Suprapubic skin (tissue), 3 donors: ENCODE measurements around the gene MFSD6.

ENCODE experiments used
- CTCF ChIP-seq, 2 donors: fragments of 200-600 bp in 1 of 2; fragments of 450-650 bp in 1 of 2; sonication (generic) in 1 of 2; IDR thresholded peaks; one replicate each; pipeline ENCODE4 v1.5.1; 2016 to 2019; ENCODE audit warnings: antibody characterized with exemption in 2 of 2, mild to moderate bottlenecking in 1 of 2, moderate library complexity in 1 of 2
- POLR2A ChIP-seq, 2 donors: fragments of 450-650 bp; IDR thresholded peaks; one replicate each; pipeline ENCODE4 v1.6.1; 2017; ENCODE audit warnings: antibody characterized with exemption in 2 of 2, mild to moderate bottlenecking in 2 of 2, moderate library complexity in 2 of 2

- TF ChIP-seq CTCF (IDR thresholded peaks at IDR 0.05) (no peak), POLR2A (IDR thresholded peaks at IDR 0.05) (no peak)
These were observed 51.7 kb downstream of the MFSD6 start for GRCh38 chr2:190459881-190460280.
